Measurements from ENCODE around the gene SPSB3.

DNA sequence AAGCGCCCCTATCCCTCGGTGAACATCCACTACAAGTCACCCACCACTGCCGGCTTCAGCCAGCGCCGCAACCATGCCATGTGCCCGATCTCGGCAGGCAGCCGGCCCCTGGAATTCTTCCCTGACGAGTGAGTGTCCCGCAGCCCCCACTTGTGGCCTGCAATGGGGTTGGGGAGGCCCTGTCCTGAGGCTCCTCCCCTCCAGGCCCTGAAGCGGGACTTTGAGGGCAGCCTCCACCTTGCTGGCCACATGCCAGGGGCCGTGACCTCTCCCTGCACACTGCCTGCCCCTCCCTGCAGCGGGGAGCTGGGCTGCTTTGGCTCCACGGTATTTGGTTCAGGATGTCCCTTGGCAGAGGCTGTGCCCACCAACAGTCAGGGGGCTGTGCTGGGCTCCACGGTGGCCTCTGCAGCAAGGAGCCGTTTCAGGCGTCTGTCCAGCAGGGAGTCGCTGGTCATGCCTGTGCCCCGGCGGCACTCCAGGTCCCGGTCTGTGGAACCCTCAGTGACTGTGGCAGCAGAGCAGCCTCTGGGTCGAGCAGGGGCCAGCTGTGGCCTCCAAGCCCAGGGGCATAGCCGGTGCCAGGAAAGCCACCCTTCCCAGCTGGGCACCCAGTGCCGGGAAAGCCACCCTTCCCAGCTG, 19.4 kb downstream of the SPSB3 start:
- TF ChIP-seq MAFF (IDR thresholded peaks at IDR 0.05; ENCODE audit: low read depth, low read length), result no peak
- TF ChIP-seq POLR2A (IDR thresholded peaks at IDR 0.05; ENCODE audit: insufficient read depth in 1 of 2, low read depth in 2 of 2, low read length in 2 of 2), result no peak
- TF ChIP-seq JUND (CRISPR knock-in tag; IDR thresholded peaks at IDR 0.05), result no peak

Data from HepG2 (cell line).